DND-41 (cell line): ENCODE data around the gene CMBL.
A peak's percentile ranks its signal among the peaks of the same experiment; 100 is the strongest.

ENCODE experiments used
- ATAC-seq: fragments of 200-7000 bp; cut with Tn5 transposase; 3 replicates; pipeline ENCODE4 v1.9.1; 2021; ENCODE audit warnings: low read depth; ENCODE audit not compliant: insufficient read depth
- DNase-seq: peaks from one replicate; pipeline ENCODE4 v3.0.0-alpha.2; 2020
- H2AFZ ChIP-seq: 2 replicates; pipeline ENCODE4 v1.6.0; 2012; ENCODE audit warnings: low read depth, low read length
- H3K27ac ChIP-seq: 2 replicates; pipeline ENCODE4 v1.5.1; 2012; ENCODE audit warnings: low read length, inconsistent platforms
- H3K27me3 ChIP-seq: fragments of 200-600 bp; sonication (generic); 2 replicates; pipeline ENCODE4 v1.6.0; 2012; ENCODE audit warnings: low read length, mild to moderate bottlenecking, inconsistent platforms; ENCODE audit not compliant: insufficient read depth, poor library complexity
- H3K36me3 ChIP-seq: 2 replicates; pipeline ENCODE4 v1.5.1; 2012; ENCODE audit warnings: low read length, inconsistent platforms; ENCODE audit not compliant: insufficient read depth
- H3K4me1 ChIP-seq: 2 replicates; pipeline ENCODE4 v1.5.1; 2012; ENCODE audit warnings: mild to moderate bottlenecking, low read length; ENCODE audit not compliant: insufficient read depth
- H3K4me2 ChIP-seq: 2 replicates; pipeline ENCODE4 v1.6.0; 2012; ENCODE audit warnings: mild to moderate bottlenecking, moderate library complexity, low read length, inconsistent platforms; ENCODE audit not compliant: insufficient read depth
- H3K4me3 ChIP-seq, 2 experiments: fragments of 200-600 bp in 1 of 2; shearing (Covaris generic) in 1 of 2; 2 replicates each; pipeline ENCODE4 v1.5.1; 2012 to 2016; ENCODE audit warnings: inconsistent platforms in 2 of 2, low read length in 2 of 2, mild to moderate bottlenecking in 2 of 2, low read depth in 1 of 2, moderate library complexity in 1 of 2
- H3K79me2 ChIP-seq: 2 replicates; pipeline ENCODE4 v1.6.0; 2012; ENCODE audit warnings: low read length, inconsistent platforms; ENCODE audit not compliant: insufficient read depth
- H3K9ac ChIP-seq: 2 replicates; pipeline ENCODE4 v1.6.0; 2012; ENCODE audit warnings: low read depth, mild to moderate bottlenecking, inconsistent platforms, low read length, moderate library complexity
- H3K9me3 ChIP-seq: 2 replicates; pipeline ENCODE4 v1.5.1; 2012; ENCODE audit warnings: low read length, moderate library complexity, mild to moderate bottlenecking, inconsistent platforms; ENCODE audit not compliant: insufficient read depth, severe bottlenecking
- H4K20me1 ChIP-seq: 2 replicates; pipeline ENCODE4 v1.6.0; 2012; ENCODE audit warnings: low read length; ENCODE audit not compliant: insufficient read depth
- EZH2 ChIP-seq: IDR thresholded peaks from 3 replicates; pipeline ENCODE4 v1.6.1; 2012; ENCODE audit warnings: borderline replicate concordance, low read depth, mild to moderate bottlenecking, moderate library complexity, low read length, inconsistent platforms; ENCODE audit not compliant: severe bottlenecking
- TF ChIP-seq, protein P1 (sequence below): IDR thresholded peaks from 2 replicates; pipeline ENCODE4 v1.5.1; 2012; ENCODE audit warnings: borderline replicate concordance, low read length, moderate library complexity, mild to moderate bottlenecking; ENCODE audit not compliant: poor library complexity, severe bottlenecking; ENCODE audit errors: extremely low read depth

Gene CMBL

DNA sequence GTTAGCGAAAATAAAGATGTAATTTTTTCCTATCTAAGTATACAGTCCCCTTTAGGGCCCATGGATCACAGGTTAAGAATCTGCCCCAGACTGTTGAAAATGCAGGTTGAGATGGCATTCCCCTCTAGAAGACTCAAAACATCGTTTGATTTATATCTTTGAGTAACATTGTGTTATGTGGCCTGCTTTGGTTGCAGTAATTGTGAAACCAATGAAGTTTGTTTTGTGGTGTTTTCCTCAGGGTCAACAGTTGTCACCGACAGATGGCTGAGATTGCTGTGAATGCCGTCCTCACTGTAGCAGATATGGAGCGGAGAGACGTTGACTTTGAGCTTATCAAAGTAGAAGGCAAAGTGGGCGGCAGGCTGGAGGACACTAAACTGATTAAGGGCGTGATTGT is 49.8 kb downstream of the CMBL start:
- no peak for TF ChIP-seq EZH2
- H3K9me3 ChIP-seq: no peaks in the 10 kb centered on the region
- H3K27me3 ChIP-seq: no peaks in the 10 kb centered on the region
- no peak overlapping the region for H3K4me3 ChIP-seq
- H3K27ac ChIP-seq: no peak overlapping the region
- H3K4me1 ChIP-seq: peaks cover 11% of the 10 kb centered on the region; the same call in 1 of the 2 replicates
- H3K36me3 ChIP-seq: peaks cover 96% of the 10 kb centered on the region
- no peak overlapping the region for H2AFZ ChIP-seq
- H4K20me1 ChIP-seq: peaks cover 85% of the 10 kb centered on the region
- peaks cover 54% of the 10 kb centered on the region for H3K79me2 ChIP-seq
- no peak for DNase-seq
- no peak overlapping the region for H3K4me2 ChIP-seq
- ATAC-seq: no peak
- H3K9ac ChIP-seq: no peak overlapping the region

DNA sequence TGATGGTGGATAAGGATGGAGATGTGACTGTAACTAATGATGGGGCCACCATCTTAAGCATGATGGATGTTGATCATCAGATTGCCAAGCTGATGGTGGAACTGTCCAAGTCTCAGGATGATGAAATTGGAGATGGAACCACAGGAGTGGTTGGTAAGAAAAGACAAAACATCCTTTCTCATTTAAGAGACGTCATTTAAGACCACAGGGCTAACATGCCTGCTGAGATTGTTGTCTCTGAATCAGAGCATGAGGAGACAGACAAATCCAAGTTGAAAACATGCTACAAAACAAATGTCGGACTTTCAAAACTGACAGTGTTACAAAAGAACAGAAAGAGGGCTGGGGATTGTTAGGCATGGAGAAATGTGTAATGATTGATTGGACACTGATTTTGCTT is 53.0 kb downstream of the CMBL start:
- Histone ChIP-seq H3K4me3 (no peak overlapping the region), H3K4me2 (peak overlapping the region; percentile 5; the same call in 1 of the 2 replicates), H3K79me2 (peaks cover 83% of the 10 kb centered on the region), H4K20me1 (peaks cover 78% of the 10 kb centered on the region), H3K9me3 (no peaks in the 10 kb centered on the region), H3K27me3 (no peaks in the 10 kb centered on the region), H3K27ac (no peak overlapping the region; the same call in 1 of the 2 replicates), H3K9ac (no peak overlapping the region), H3K4me1 (peaks cover 29% of the 10 kb centered on the region), H3K36me3 (peaks cover 84% of the 10 kb centered on the region), H2AFZ (no peak overlapping the region)
- ATAC-seq (no peak), DNase-seq (no peak)
- TF ChIP-seq, protein P1, sequence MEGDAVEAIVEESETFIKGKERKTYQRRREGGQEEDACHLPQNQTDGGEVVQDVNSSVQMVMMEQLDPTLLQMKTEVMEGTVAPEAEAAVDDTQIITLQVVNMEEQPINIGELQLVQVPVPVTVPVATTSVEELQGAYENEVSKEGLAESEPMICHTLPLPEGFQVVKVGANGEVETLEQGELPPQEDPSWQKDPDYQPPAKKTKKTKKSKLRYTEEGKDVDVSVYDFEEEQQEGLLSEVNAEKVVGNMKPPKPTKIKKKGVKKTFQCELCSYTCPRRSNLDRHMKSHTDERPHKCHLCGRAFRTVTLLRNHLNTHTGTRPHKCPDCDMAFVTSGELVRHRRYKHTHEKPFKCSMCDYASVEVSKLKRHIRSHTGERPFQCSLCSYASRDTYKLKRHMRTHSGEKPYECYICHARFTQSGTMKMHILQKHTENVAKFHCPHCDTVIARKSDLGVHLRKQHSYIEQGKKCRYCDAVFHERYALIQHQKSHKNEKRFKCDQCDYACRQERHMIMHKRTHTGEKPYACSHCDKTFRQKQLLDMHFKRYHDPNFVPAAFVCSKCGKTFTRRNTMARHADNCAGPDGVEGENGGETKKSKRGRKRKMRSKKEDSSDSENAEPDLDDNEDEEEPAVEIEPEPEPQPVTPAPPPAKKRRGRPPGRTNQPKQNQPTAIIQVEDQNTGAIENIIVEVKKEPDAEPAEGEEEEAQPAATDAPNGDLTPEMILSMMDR: no peak
- no peak for TF ChIP-seq EZH2

DNA sequence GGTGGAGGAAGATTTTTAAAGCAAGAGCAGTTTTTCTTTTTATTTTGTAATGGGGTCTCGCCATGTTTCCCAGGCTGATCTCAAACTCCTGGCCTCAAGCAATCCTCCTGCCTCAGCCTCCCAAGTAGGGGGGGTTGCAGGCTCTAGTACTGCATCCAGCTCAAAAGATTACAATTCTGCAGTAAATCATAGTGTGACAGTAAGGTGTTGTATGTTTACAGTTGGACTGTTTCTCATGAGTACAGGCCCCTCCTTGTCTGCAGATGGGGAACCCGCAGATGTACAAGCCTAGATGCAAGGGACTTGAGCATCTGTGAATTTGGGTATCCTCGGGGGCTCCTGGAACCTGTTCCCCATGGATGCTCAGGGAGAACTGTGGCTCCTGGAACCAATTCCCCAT is 54.3 kb downstream of the CMBL start:
- Histone ChIP-seq H3K4me3 (peak overlapping the region in 1 of 2 experiments; percentile 28; a peak in 2 of 4 replicates), H3K36me3 (peaks cover 71% of the 10 kb centered on the region), H3K4me1 (peaks cover 36% of the 10 kb centered on the region), H3K79me2 (peaks cover 92% of the 10 kb centered on the region), H4K20me1 (peaks cover 71% of the 10 kb centered on the region), H2AFZ (no peak overlapping the region), H3K4me2 (peak overlapping the region; percentile 80), H3K9ac (peak overlapping the region; percentile 3; the same call in 1 of the 2 replicates), H3K27ac (no peak overlapping the region), H3K27me3 (no peaks in the 10 kb centered on the region), H3K9me3 (no peaks in the 10 kb centered on the region)
- TF ChIP-seq, protein P1: no peak
- no peak for TF ChIP-seq EZH2
- no peak for ATAC-seq
- no peak for DNase-seq

DNA sequence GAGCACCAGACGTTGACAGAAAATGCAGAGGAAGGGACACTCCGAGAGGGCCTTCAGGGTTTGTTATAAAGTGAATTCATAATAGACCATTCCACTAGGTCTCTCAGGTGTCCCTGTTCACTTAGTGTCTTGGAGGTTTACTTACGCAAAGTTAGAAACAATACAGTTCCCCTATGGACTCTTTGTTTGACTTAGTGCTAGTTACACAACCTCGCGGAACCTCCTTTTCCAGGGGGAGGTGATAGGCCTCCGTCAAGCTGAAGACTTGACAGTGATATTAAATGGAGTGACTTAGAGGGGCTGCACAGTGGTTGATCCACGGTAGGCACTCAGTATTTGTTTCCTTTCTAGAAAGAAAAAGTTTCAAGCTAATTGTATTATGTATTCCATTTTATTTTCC is 56.3 kb downstream of the CMBL start:
- Histone ChIP-seq H3K4me1 (peaks cover 43% of the 10 kb centered on the region), H3K27ac (peak overlapping the region; percentile 95), H3K9me3 (no peaks in the 10 kb centered on the region), H2AFZ (no peak overlapping the region), H3K36me3 (peaks cover 51% of the 10 kb centered on the region), H3K9ac (peak overlapping the region; percentile 89), H3K79me2 (peaks cover 91% of the 10 kb centered on the region), H4K20me1 (peaks cover 52% of the 10 kb centered on the region), H3K27me3 (no peaks in the 10 kb centered on the region), H3K4me2 (peak overlapping the region; percentile 80), H3K4me3 (peak overlapping the region; percentile 52 to 72)
- no peak for DNase-seq
- no peak for ATAC-seq
- TF ChIP-seq EZH2: no peak
- TF ChIP-seq, protein P1: no peak
